Adrenal gland (tissue), 5 donors: ENCODE results near the gene LIMS1.

Source experiments
- POLR2A ChIP-seq, 2 donors: fragments of 450-650 bp; IDR thresholded peaks; one replicate each; pipeline ENCODE4 v1.6.1; 2017; ENCODE audit warnings: antibody characterized with exemption in 2 of 2, mild to moderate bottlenecking in 2 of 2, moderate library complexity in 1 of 2
- TF ChIP-seq, protein P1 (sequence below), 6 experiments: fragments of 450-650 bp in 4 of 6; fragments of 200-600 bp in 2 of 6; sonication (generic) in 1 of 6; IDR thresholded peaks; 1 replicate in 5 of 6; 2 replicates in 1 of 6; pipeline versions ENCODE4 v1.5.1 to v1.8.0; 2016 to 2021; ENCODE audit warnings: antibody characterized with exemption in 6 of 6, mild to moderate bottlenecking in 2 of 6, moderate library complexity in 1 of 6
- donor health status: DM: no; HTN: no; CAD: no.

DNA sequence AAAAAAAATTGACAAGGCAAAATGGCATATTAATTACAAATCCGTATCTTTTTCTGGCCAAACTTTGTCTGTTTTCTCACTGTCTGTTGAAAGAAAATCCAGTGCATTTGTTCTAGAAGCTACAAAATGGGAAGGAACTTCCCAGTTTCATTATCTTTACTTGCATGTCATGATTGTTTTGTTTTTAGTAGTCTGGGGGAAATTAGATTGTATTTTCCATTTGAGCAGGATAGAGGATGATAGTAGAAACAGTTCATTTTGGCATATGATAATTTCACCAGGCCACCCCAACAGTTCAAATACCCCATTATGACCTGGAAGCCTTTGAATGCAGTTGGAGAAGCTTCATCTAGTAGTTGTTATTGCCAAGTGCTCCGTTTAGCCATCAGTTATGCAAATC, 107.5 kb downstream of the LIMS1 start:
- TF ChIP-seq, protein P1, sequence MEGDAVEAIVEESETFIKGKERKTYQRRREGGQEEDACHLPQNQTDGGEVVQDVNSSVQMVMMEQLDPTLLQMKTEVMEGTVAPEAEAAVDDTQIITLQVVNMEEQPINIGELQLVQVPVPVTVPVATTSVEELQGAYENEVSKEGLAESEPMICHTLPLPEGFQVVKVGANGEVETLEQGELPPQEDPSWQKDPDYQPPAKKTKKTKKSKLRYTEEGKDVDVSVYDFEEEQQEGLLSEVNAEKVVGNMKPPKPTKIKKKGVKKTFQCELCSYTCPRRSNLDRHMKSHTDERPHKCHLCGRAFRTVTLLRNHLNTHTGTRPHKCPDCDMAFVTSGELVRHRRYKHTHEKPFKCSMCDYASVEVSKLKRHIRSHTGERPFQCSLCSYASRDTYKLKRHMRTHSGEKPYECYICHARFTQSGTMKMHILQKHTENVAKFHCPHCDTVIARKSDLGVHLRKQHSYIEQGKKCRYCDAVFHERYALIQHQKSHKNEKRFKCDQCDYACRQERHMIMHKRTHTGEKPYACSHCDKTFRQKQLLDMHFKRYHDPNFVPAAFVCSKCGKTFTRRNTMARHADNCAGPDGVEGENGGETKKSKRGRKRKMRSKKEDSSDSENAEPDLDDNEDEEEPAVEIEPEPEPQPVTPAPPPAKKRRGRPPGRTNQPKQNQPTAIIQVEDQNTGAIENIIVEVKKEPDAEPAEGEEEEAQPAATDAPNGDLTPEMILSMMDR (IDR thresholded peaks at IDR 0.05): no peak
- no peak for TF ChIP-seq POLR2A (IDR thresholded peaks at IDR 0.05)
